ENCODE measurements around the gene RAMACL. TPM values are rescaled to one million over a fixed set of nuclear protein-coding genes. Genes with fewer than 3 reads are reported as not detected.

The RAMACL gene
- total and polyA plus RNA-seq, 2 of the 13 experiments (the other 11 are each of a cell fraction or from before 2014, with no cell fraction given), result 0.09 to 0.29 TPM

DNA sequence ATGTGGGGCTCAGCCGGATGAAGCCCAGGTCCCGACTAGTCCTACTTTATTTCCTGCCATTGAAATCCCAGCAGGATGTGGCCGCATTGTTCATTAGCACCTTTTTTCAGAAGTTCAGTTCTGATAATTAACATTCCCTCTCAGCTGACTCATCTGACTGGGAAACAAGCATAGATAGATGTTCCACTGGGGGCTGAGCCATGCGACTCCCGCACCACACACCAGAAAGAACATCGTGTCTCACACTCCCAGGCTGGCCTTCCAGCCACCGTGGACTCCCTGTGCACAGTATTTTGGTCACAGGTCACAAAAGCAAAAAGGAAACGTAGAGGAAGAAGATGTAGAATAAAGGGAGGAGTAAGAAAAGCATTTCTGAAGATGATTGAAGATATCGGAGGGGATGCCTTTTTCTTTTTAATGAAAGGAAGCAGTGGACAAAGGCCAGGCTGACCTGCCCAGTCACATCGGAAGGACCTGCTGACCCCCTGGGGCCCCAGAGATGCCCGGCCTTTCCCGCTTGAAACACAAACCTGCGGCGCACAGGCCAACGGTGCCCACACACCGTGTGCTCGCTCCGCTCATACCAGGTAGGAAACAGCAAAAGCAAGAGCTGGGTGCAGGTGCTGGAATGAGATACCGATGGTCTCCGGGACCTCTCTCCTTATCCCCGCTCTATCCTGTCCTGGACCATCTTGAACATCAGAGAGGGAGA, 28.7 kb upstream of the RAMACL start (continued):
- no peak for TF ChIP-seq MLXIP (CRISPR knock-in tag; IDR thresholded peaks at IDR 0.05; ENCODE audit: borderline replicate concordance)
- TF ChIP-seq ZNF335 (CRISPR knock-in tag; IDR thresholded peaks at IDR 0.05), result no peak
- TF ChIP-seq ZNF780A (CRISPR knock-in tag; IDR thresholded peaks at IDR 0.05), result no peak
- no peak for TF ChIP-seq YEATS4 (CRISPR knock-in tag; IDR thresholded peaks at IDR 0.05; ENCODE audit: borderline replicate concordance)
- no peak for TF ChIP-seq ZNF652 (CRISPR knock-in tag; IDR thresholded peaks at IDR 0.05; ENCODE audit: borderline replicate concordance, low read depth)
- TF ChIP-seq RCOR2 (CRISPR knock-in tag; IDR thresholded peaks at IDR 0.05), result no peak
- TF ChIP-seq ZNF367 (CRISPR knock-in tag; IDR thresholded peaks at IDR 0.05; ENCODE audit: borderline replicate concordance), result no peak
- TF ChIP-seq ZFYVE20 (CRISPR knock-in tag; IDR thresholded peaks at IDR 0.05; ENCODE audit: borderline replicate concordance, low read depth), result no peak

DNA sequence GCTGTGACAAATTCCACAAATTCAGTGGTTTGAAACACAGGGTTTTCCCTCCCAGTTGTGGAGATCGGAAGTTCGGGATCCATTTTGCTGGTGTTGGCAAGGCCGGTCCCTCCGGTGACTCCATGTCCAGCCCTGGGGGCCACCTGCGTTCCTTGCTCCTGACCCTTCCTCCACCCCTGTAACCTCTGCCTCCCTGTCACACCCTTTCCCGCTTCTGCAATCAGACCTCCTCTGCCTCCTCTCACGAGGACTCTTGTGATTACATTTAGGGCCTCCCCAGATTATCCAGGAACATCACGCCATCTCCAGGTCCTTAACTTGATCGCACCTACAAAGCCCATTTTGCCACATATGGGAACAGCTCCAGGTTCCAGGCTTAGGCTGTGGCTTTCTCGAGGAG, 28.1 kb upstream of the RAMACL start:
- no TSS peak for BruUV-seq (replicated peaks)
- no peak overlapping the region for H3K4me3 ChIP-seq (replicated peaks in 1 of 3; ENCODE audit: insufficient read depth in 1 of 3, low read depth in 2 of 3, low read length in 3 of 3)
- DNase-seq (ENCODE audit: low spot score), result no peak
- H4K20me1 ChIP-seq (ENCODE audit: insufficient read depth, low read length), result no peaks in the 10 kb centered on the region
- H3K9ac ChIP-seq (ENCODE audit: insufficient read depth, low read depth, low read length), result no peak overlapping the region
- H3K27me3 ChIP-seq (ENCODE audit: control insufficient read depth in 1 of 2, insufficient read depth in 2 of 2, low read length in 2 of 2), result peaks cover 5 to 84% of the 10 kb centered on the region in 2 experiments
- no peak overlapping the region for H2AFZ ChIP-seq (ENCODE audit: low read length)
- intact Hi-C loops (cut with micrococcal nuclease; ENCODE audit: unreplicated experiment), result no loop called here
- FAIRE-seq, result no peak
- H3K4me2 ChIP-seq (ENCODE audit: low read depth, low read length), result no peak overlapping the region
- no peak overlapping the region for H3K27ac ChIP-seq (ENCODE audit: extremely low read length, insufficient read depth, low read length)
- no peaks in the 10 kb centered on the region for H3K79me2 ChIP-seq (ENCODE audit: insufficient read depth, low read length)
- H3K36me3 ChIP-seq (replicated peaks in 1 of 2; ENCODE audit: control insufficient read depth in 1 of 2, insufficient read depth in 2 of 2, low read length in 2 of 2), result no peaks in the 10 kb centered on the region
- ChIA-PET CTCF (ENCODE audit: low intra/inter-chr PET ratio, low total read pairs) (no interaction called here), POLR2A (no interaction called here)
- no peak for ATAC-seq
- H3K4me1 ChIP-seq (ENCODE audit: insufficient read depth, low read length), result no peaks in the 10 kb centered on the region
- no peaks in the 10 kb centered on the region for H3K9me3 ChIP-seq (ENCODE audit: low read length)
- 57% methylated on average over 10 of the region's 10 CpGs for WGBS (ENCODE audit: low lambda C conversion rate)
- in situ Hi-C loops (cut with HindIII; ENCODE audit: extremely low pct_ligation_motif_present, low pct_unique_long_range_greater_than_20kb), result no loop called here
- no peak for TF ChIP-seq RFX3 (CRISPR knock-in tag; IDR thresholded peaks at IDR 0.05)
- no peak for TF ChIP-seq ZNF446 (CRISPR knock-in tag; IDR thresholded peaks at IDR 0.05)
- TF ChIP-seq, protein P1, sequence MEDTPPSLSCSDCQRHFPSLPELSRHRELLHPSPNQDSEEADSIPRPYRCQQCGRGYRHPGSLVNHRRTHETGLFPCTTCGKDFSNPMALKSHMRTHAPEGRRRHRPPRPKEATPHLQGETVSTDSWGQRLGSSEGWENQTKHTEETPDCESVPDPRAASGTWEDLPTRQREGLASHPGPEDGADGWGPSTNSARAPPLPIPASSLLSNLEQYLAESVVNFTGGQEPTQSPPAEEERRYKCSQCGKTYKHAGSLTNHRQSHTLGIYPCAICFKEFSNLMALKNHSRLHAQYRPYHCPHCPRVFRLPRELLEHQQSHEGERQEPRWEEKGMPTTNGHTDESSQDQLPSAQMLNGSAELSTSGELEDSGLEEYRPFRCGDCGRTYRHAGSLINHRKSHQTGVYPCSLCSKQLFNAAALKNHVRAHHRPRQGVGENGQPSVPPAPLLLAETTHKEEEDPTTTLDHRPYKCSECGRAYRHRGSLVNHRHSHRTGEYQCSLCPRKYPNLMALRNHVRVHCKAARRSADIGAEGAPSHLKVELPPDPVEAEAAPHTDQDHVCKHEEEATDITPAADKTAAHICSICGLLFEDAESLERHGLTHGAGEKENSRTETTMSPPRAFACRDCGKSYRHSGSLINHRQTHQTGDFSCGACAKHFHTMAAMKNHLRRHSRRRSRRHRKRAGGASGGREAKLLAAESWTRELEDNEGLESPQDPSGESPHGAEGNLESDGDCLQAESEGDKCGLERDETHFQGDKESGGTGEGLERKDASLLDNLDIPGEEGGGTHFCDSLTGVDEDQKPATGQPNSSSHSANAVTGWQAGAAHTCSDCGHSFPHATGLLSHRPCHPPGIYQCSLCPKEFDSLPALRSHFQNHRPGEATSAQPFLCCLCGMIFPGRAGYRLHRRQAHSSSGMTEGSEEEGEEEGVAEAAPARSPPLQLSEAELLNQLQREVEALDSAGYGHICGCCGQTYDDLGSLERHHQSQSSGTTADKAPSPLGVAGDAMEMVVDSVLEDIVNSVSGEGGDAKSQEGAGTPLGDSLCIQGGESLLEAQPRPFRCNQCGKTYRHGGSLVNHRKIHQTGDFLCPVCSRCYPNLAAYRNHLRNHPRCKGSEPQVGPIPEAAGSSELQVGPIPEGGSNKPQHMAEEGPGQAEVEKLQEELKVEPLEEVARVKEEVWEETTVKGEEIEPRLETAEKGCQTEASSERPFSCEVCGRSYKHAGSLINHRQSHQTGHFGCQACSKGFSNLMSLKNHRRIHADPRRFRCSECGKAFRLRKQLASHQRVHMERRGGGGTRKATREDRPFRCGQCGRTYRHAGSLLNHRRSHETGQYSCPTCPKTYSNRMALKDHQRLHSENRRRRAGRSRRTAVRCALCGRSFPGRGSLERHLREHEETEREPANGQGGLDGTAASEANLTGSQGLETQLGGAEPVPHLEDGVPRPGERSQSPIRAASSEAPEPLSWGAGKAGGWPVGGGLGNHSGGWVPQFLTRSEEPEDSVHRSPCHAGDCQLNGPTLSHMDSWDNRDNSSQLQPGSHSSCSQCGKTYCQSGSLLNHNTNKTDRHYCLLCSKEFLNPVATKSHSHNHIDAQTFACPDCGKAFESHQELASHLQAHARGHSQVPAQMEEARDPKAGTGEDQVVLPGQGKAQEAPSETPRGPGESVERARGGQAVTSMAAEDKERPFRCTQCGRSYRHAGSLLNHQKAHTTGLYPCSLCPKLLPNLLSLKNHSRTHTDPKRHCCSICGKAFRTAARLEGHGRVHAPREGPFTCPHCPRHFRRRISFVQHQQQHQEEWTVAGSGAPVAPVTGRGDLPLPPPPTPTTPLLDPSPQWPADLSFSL (CRISPR knock-in tag; IDR thresholded peaks at IDR 0.05), result no peak
- no peak for TF ChIP-seq ZNF256 (CRISPR knock-in tag; conservative IDR thresholded peaks at IDR 0.05)

All from HepG2 (cell line).